H1 (cell line): ENCODE results near the gene KLRB1. TPM values are rescaled to one million over a fixed set of nuclear protein-coding genes. Genes with fewer than 3 reads are reported as not detected.

Experiments
- BCL11A ChIP-seq, 2 experiments: IDR thresholded peaks; one replicate each; pipeline ENCODE4 v1.6.1; 2011; ENCODE audit warnings: low read depth in 2 of 2, low read length in 2 of 2, mild to moderate bottlenecking in 2 of 2
- CHD7 ChIP-seq: fragments of 300-600 bp; sonication (generic); IDR thresholded peaks from 2 replicates; pipeline ENCODE4 v1.7.1; 2012; ENCODE audit warnings: low read length, moderate library complexity, mild to moderate bottlenecking, inconsistent platforms; ENCODE audit not compliant: insufficient replicate concordance
- E2F6 ChIP-seq: IDR thresholded peaks from 2 replicates; pipeline ENCODE4 v1.6.1; 2012; ENCODE audit warnings: inconsistent platforms
- NANOG ChIP-seq: IDR thresholded peaks from 2 replicates; pipeline ENCODE4 v1.6.1; 2011; ENCODE audit warnings: low read length, low read depth, mild to moderate bottlenecking, inconsistent platforms; ENCODE audit not compliant: insufficient read depth, poor library complexity, severe bottlenecking
- NRF1 ChIP-seq: IDR thresholded peaks from 2 replicates; pipeline ENCODE4 v1.6.1; 2011; ENCODE audit warnings: mild to moderate bottlenecking, low read depth, low read length, improper control_type of control experiment
- TAF1 ChIP-seq: IDR thresholded peaks from 2 replicates; pipeline ENCODE4 v1.6.1; 2011; ENCODE audit warnings: mild to moderate bottlenecking, low read depth, low read length
- TCF12 ChIP-seq: IDR thresholded peaks from 2 replicates; pipeline ENCODE4 v1.6.1; 2011; ENCODE audit warnings: low read depth, mild to moderate bottlenecking, low read length
- polyA plus RNA-seq, 7 experiments: library from polyadenylated mRNA; depleted of rRNA in 3 of 7; stranded (reverse) in 5 of 7; unstranded in 2 of 7; fragments of >200 nt in 5 of 7; fragments of 200-250 nt in 2 of 7; gene quantifications; 1 replicate in 5 of 7; 2 replicates in 1 of 7; 4 replicates in 1 of 7; pipeline versions ENCODE4 v1.2.1 to v1.2.3, GENCODE V29; 2011 to 2013; ENCODE audit warnings: missing spikeins in 2 of 7, mixed read lengths in 2 of 7
- total RNA-seq: library from RNA; stranded (reverse); fragmentation: NEBNext Ultra II Directional; extraction: Animal tissue kit (Norgen Biotek cat#: 25700); gene quantifications from 2 replicates; pipeline ENCODE4 v1.2.1, GENCODE V29; 2021

Gene KLRB1
- total and polyA plus RNA-seq, 2 of the 8 experiments (the other 6 are each of a cell fraction or from before 2014, with no cell fraction given), result not detected

GRCh38 chr12:9597365-9597764 is 10.4 kb downstream of the KLRB1 start (continued):
- TF ChIP-seq NANOG (no peak), TCF12 (no peak), BCL11A (IDR thresholded peaks at IDR 0.05; ENCODE audit: low read depth in 2 of 2, low read length in 2 of 2) (no peak), CHD7 (no peak), TAF1 (no peak), E2F6 (no peak), NRF1 (no peak)
